Loucy (cell line): Measurements from ENCODE around the gene GBX2.

ENCODE experiments used
- H2AFZ ChIP-seq: fragments of 200-600 bp; sonication (generic); 2 replicates; pipeline ENCODE4 v1.6.0; 2016; ENCODE audit warnings: antibody characterized with exemption, mild to moderate bottlenecking, low read length, moderate library complexity
- H3F3A ChIP-seq: fragments of 200-600 bp; 2 replicates; pipeline ENCODE4 v1.6.0; 2016; ENCODE audit warnings: antibody characterized with exemption, low read depth, mild to moderate bottlenecking
- H3K27me3 ChIP-seq: fragments of 200-600 bp; sonication (generic); 2 replicates; pipeline ENCODE4 v1.6.1; 2014; ENCODE audit warnings: low read length, mild to moderate bottlenecking; ENCODE audit not compliant: insufficient read depth, poor library complexity, severe bottlenecking
- H3K36me3 ChIP-seq: fragments of 200-600 bp; sonication (generic); 2 replicates; pipeline ENCODE4 v1.6.1; 2016; ENCODE audit warnings: low read length; ENCODE audit not compliant: insufficient read depth
- H3K4me1 ChIP-seq: fragments of 200-600 bp; sonication (generic); 2 replicates; pipeline ENCODE4 v1.5.1; 2014; ENCODE audit warnings: low read length, mild to moderate bottlenecking; ENCODE audit not compliant: insufficient read depth, poor library complexity, severe bottlenecking
- H3K4me2 ChIP-seq: fragments of 200-600 bp; sonication (generic); 2 replicates; pipeline ENCODE4 v1.6.0; 2014; ENCODE audit warnings: antibody characterized with exemption, low read length, low read depth, mild to moderate bottlenecking; ENCODE audit not compliant: poor library complexity, severe bottlenecking
- H3K4me3 ChIP-seq: fragments of 200-600 bp; sonication (generic); 2 replicates; pipeline ENCODE4 v1.5.1; 2014; ENCODE audit warnings: low read length, mild to moderate bottlenecking, mixed read lengths; ENCODE audit not compliant: poor library complexity, severe bottlenecking
- H3K79me2 ChIP-seq: fragments of 200-600 bp; sonication (generic); 2 replicates; pipeline ENCODE4 v1.6.1; 2014; ENCODE audit warnings: low read length; ENCODE audit not compliant: insufficient read depth
- H3K9ac ChIP-seq: fragments of 200-600 bp; sonication (generic); 2 replicates; pipeline ENCODE4 v1.6.0; 2014; ENCODE audit warnings: mild to moderate bottlenecking, low read depth, low read length, moderate library complexity; ENCODE audit not compliant: poor library complexity, severe bottlenecking
- H3K9me2 ChIP-seq: fragments of 200-600 bp; sonication (generic); replicated peaks from 2 replicates; pipeline ENCODE4 v1.6.1; 2016; ENCODE audit warnings: low read depth, low read length, mixed read lengths
- H3K9me3 ChIP-seq: fragments of 200-600 bp; sonication (generic); 2 replicates; pipeline ENCODE4 v1.6.1; 2014; ENCODE audit warnings: mild to moderate bottlenecking, antibody characterized with exemption, low read length, low read depth; ENCODE audit not compliant: insufficient read depth
- H4K20me1 ChIP-seq: fragments of 200-600 bp; sonication (generic); 2 replicates; pipeline ENCODE4 v1.6.0; 2014; ENCODE audit warnings: antibody characterized with exemption, low read length, mild to moderate bottlenecking; ENCODE audit not compliant: insufficient read depth, poor library complexity, severe bottlenecking
- EZH2phosphoT487 ChIP-seq: fragments of 200-600 bp; IDR thresholded peaks from 2 replicates; pipeline ENCODE4 v1.6.1; 2018; ENCODE audit warnings: antibody characterized with exemption, mild to moderate bottlenecking, moderate library complexity, borderline replicate concordance
- TF ChIP-seq, protein P1 (sequence below): fragments of 200-600 bp; sonication (generic); conservative IDR thresholded peaks from 2 replicates; pipeline ENCODE4 v1.5.1; 2014; ENCODE audit warnings: mild to moderate bottlenecking, antibody characterized with exemption, low read length

The GBX2 gene

DNA sequence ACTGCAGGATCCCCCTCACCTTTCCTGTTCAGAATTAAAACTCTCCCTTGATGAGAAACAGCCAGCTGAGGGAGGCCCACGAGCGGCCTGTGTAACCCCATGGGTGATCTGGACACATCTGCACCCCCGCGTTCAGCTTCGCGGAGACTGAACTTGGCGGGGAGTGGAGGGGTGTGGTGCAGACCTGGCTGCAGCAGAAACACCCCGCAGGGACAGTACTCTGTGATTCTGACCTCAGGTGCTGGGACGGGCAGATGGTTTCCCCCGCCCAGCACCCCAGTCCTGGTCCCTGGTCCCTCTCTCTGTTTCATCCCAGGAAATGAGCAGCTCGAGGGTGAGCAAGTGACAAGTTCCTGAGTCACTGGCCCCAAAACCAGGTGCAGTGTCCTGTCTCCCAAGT lies 41.2 kb downstream of the GBX2 start:
- Histone ChIP-seq H2AFZ (no peak overlapping the region), H3K79me2 (no peaks in the 10 kb centered on the region), H3K4me2 (no peak overlapping the region), H3K4me3 (no peak overlapping the region), H3K9me3 (no peaks in the 10 kb centered on the region), H4K20me1 (no peaks in the 10 kb centered on the region), H3K4me1 (no peaks in the 10 kb centered on the region), H3K36me3 (no peaks in the 10 kb centered on the region; the same call in 1 of the 2 replicates), H3K9me2 (no peaks in the 10 kb centered on the region), H3K27me3 (no peaks in the 10 kb centered on the region), H3F3A (no peaks in the 10 kb centered on the region), H3K9ac (no peak overlapping the region)
- TF ChIP-seq EZH2phosphoT487, result no peak
- TF ChIP-seq, protein P1, sequence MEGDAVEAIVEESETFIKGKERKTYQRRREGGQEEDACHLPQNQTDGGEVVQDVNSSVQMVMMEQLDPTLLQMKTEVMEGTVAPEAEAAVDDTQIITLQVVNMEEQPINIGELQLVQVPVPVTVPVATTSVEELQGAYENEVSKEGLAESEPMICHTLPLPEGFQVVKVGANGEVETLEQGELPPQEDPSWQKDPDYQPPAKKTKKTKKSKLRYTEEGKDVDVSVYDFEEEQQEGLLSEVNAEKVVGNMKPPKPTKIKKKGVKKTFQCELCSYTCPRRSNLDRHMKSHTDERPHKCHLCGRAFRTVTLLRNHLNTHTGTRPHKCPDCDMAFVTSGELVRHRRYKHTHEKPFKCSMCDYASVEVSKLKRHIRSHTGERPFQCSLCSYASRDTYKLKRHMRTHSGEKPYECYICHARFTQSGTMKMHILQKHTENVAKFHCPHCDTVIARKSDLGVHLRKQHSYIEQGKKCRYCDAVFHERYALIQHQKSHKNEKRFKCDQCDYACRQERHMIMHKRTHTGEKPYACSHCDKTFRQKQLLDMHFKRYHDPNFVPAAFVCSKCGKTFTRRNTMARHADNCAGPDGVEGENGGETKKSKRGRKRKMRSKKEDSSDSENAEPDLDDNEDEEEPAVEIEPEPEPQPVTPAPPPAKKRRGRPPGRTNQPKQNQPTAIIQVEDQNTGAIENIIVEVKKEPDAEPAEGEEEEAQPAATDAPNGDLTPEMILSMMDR, result no peak

DNA sequence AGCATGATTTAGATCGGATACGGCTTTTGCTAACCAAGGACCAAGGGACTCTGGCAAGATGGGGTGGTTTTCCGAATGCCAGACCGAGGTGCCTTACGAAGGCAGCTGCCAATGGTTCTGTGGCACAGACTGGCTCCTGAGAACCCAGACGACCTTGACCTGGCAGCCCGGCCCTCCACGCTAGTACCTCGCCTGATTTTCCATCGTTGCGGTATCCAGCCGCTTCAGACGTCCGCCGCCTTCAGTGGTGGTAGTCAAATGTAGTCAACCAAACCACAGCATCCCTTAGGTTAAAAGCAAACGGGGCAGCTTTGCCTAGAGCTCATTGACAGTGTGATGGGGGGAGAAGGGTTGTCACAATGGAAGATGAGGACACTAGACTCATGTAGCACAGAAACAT lies 42.6 kb downstream of the GBX2 start:
- H3K9me3 ChIP-seq, result no peaks in the 10 kb centered on the region
- H3K4me1 ChIP-seq, result no peaks in the 10 kb centered on the region
- H3K4me2 ChIP-seq, result no peak overlapping the region
- H3K9ac ChIP-seq, result no peak overlapping the region
- H3K79me2 ChIP-seq, result no peaks in the 10 kb centered on the region
- H2AFZ ChIP-seq, result no peak overlapping the region
- H3K27me3 ChIP-seq, result no peaks in the 10 kb centered on the region
- no peaks in the 10 kb centered on the region; the same call in 1 of the 2 replicates for H3K36me3 ChIP-seq
- TF ChIP-seq, protein P1, result no peak
- TF ChIP-seq EZH2phosphoT487, result no peak
- H3K4me3 ChIP-seq, result no peak overlapping the region
- H4K20me1 ChIP-seq, result no peaks in the 10 kb centered on the region
- no peaks in the 10 kb centered on the region for H3K9me2 ChIP-seq
- H3F3A ChIP-seq, result no peaks in the 10 kb centered on the region

DNA sequence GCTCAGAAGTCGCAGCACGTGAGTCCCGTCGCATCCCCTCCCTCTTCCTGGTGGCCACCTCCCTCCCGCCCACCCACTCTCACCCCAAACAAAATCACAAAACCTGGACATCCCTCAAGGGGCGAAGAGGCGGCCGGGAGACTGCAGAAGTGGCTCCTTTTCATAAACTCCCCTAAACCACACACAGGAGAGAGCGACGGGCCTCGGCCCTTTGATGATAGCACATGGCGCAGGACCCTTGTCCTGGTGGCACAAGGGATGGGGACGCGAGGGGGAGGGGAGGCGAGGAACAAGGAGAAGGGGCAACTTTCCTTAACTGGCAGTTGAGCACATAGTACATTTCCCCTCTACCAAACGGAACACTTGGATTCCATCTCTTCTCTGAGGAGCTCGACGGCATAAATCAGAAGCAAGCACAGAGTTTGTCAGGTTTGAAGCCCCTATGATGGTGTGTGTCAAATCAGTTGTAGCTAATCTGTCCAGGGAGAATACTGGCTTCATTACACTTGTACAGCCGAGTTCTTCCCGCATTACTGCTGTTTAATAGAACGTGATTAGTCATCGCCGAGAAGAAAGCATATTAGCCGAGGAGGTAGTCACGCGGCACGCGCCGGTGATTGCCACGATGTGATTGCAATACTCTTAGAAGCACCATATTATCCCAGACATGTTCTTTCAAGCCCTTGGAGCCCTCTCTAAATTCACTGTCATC lies 43.8 kb downstream of the GBX2 start:
- H3K79me2 ChIP-seq, result no peaks in the 10 kb centered on the region
- H3K4me2 ChIP-seq, result no peak overlapping the region
- H3K9me2 ChIP-seq, result no peaks in the 10 kb centered on the region
- TF ChIP-seq, protein P1, result no peak
- TF ChIP-seq EZH2phosphoT487, result no peak
- H3K9me3 ChIP-seq, result no peaks in the 10 kb centered on the region
- no peaks in the 10 kb centered on the region for H3K27me3 ChIP-seq
- no peaks in the 10 kb centered on the region; the same call in 1 of the 2 replicates for H3K36me3 ChIP-seq
- no peak overlapping the region for H3K4me3 ChIP-seq
- H3K4me1 ChIP-seq, result no peaks in the 10 kb centered on the region
- H3F3A ChIP-seq, result no peaks in the 10 kb centered on the region
- H2AFZ ChIP-seq, result no peak overlapping the region
- no peak overlapping the region for H3K9ac ChIP-seq
- no peaks in the 10 kb centered on the region for H4K20me1 ChIP-seq
